Left ventricle myocardium superior (tissue), 1 donor: ENCODE results near the gene ARHGEF9. TPM values are rescaled to one million over a fixed set of nuclear protein-coding genes. Genes with fewer than 3 reads are reported as not detected.
"Not testable (repeated sequence)": the region's sequence is repeated elsewhere in the genome, so short reads cannot be mapped to it uniquely, and the experiment has no call there.

ENCODE experiments used
- ATAC-seq: fragments of 200-7000 bp; cut with Tn5 transposase; one replicate; pipeline ENCODE4 v1.9.1; 2020; ENCODE audit warnings: mild to moderate bottlenecking, moderate library complexity
- DNase-seq: peaks from one replicate; pipeline ENCODE4 v3.0.0-alpha.2; 2020
- intact Hi-C: fragments of 100-400 bp; cut with micrococcal nuclease; formaldehyde crosslinking; loops from one replicate; pipeline ENCODE4 v1.11.0; 2022
- long read RNA-seq: library from polyadenylated mRNA; unstranded; transcript quantifications from one replicate; pipeline ENCODE4 v2.0.0, GENCODE V29; 2021
- total RNA-seq: library from RNA; stranded (reverse); fragmentation: NEBNext Ultra II Directional; extraction: Animal tissue kit (Norgen Biotek cat#: 25700); gene quantifications from one replicate; pipeline ENCODE4 v1.2.1, GENCODE V29; 2021
- donor health status: DM: no; HTN: yes; CAD: no; lungs with severe emphysema.

Gene ARHGEF9
- 37.5 TPM for total RNA-seq
- long read RNA-seq, full-length matches to known transcripts: 12 of 36 reads
- long read RNA-seq, partial matches to known transcripts: 6 of 36 reads
- long read RNA-seq, other reads (novel, unspliced or antisense): 18 of 36 reads

GRCh38 chrX:63784902-63785707 is at the start of gene ARHGEF9:
Gene ARHGEF9 (minus strand): TSS chrX:63785214. CDS start chrX:63785145, 69 bp downstream.
- ATAC-seq (peak; percentile 86), DNase-seq (peak; percentile 39)
- intact Hi-C loops: no loop called here

- DNase-seq, ATAC-seq, intact Hi-C loops: not testable (repeated sequence)
These were observed 40.4 kb upstream of the ARHGEF9 start for GRCh38 chrX:63825446-63825845.

- no peak for DNase-seq
- intact Hi-C loops: no loop called here
- no peak for ATAC-seq
These were observed 33.1 kb upstream of the ARHGEF9 start for GRCh38 chrX:63818156-63818555.

- no peak for ATAC-seq
- intact Hi-C loops: no loop called here
- DNase-seq: no peak
These were observed 32.7 kb upstream of the ARHGEF9 start for GRCh38 chrX:63817696-63818095.

GRCh38 chrX:63812823-63813222 is 27.8 kb upstream of the ARHGEF9 start:
- intact Hi-C loops: no loop called here
- ATAC-seq (no peak), DNase-seq (no peak)

GRCh38 chrX:63810746-63811145 is 25.7 kb upstream of the ARHGEF9 start:
- no peak for ATAC-seq
- intact Hi-C loops: no loop called here
- no peak for DNase-seq

GRCh38 chrX:63809173-63809572 is 24.2 kb upstream of the ARHGEF9 start:
- intact Hi-C loops: no loop called here
- ATAC-seq: no peak
- DNase-seq: no peak

- ATAC-seq, intact Hi-C loops, DNase-seq: not testable (repeated sequence)
These were observed 10.4 kb upstream of the ARHGEF9 start for GRCh38 chrX:63795406-63795805.

GRCh38 chrX:63785708-63786040 is 660 bp upstream of the ARHGEF9 start:
- intact Hi-C loops: no loop called here
- no peak for DNase-seq
- no peak for ATAC-seq

- ATAC-seq (peak; percentile 65), DNase-seq (peak; percentile 26)
- intact Hi-C loops: no loop called here
These were observed 590 bp downstream of the ARHGEF9 start for GRCh38 chrX:63784346-63784901.

- no peak for DNase-seq
- no peak for ATAC-seq
- intact Hi-C loops: no loop called here
These were observed 2.5 kb downstream of the ARHGEF9 start for GRCh38 chrX:63782515-63782914.

- intact Hi-C loops: no loop called here
- DNase-seq: no peak
- ATAC-seq: no peak
These were observed 16.3 kb downstream of the ARHGEF9 start for GRCh38 chrX:63768760-63769159.

GRCh38 chrX:63765712-63766111 is 19.3 kb downstream of the ARHGEF9 start:
- no peak for DNase-seq
- ATAC-seq: no peak

GRCh38 chrX:63764946-63765345 is 20.1 kb downstream of the ARHGEF9 start:
- DNase-seq (no peak), ATAC-seq (no peak)
- intact Hi-C loops: no loop called here

More at GRCh38 chrX:63765712-63766111, 19.3 kb downstream of the ARHGEF9 start:
- intact Hi-C loops: no loop called here

- ATAC-seq (no peak), DNase-seq (no peak)
- intact Hi-C loops: no loop called here
These were observed 23.4 kb downstream of the ARHGEF9 start for GRCh38 chrX:63761639-63762038.

- intact Hi-C loops: no loop called here
- ATAC-seq: no peak
- no peak for DNase-seq
These were observed 27.0 kb downstream of the ARHGEF9 start for GRCh38 chrX:63758011-63758410.

GRCh38 chrX:63755892-63756291 is 29.1 kb downstream of the ARHGEF9 start:
- no peak for DNase-seq
- intact Hi-C loops: no loop called here
- ATAC-seq: no peak

- intact Hi-C loops: no loop called here
- DNase-seq: peak; percentile 94
- peak; percentile 99 for ATAC-seq
These were observed 30.0 kb downstream of the ARHGEF9 start for GRCh38 chrX:63754860-63755579.

- intact Hi-C loops: no loop called here
- DNase-seq (no peak), ATAC-seq (peak; percentile 55)
These were observed 30.7 kb downstream of the ARHGEF9 start for GRCh38 chrX:63754136-63754859.
